Measurements from ENCODE around the gene IRX5.

IRX5 gene

GRCh38 chr16:54953461-54953860, 22.8 kb downstream of the IRX5 start:
- H3K4me1 ChIP-seq: no peaks in the 10 kb centered on the region
- no peak overlapping the region for H3K4me3 ChIP-seq (ENCODE audit: low read depth, low read length)
- H3K4me2 ChIP-seq (ENCODE audit: low read length): no peak overlapping the region
- H2AFZ ChIP-seq: no peak overlapping the region
- no peaks in the 10 kb centered on the region for H3K9me3 ChIP-seq (ENCODE audit: control insufficient read depth, low read length)
- no peak overlapping the region for H3K27ac ChIP-seq
- no peaks in the 10 kb centered on the region for H3K27me3 ChIP-seq (ENCODE audit: control insufficient read depth, insufficient read depth, low read length)
- no peaks in the 10 kb centered on the region for H3K36me3 ChIP-seq (ENCODE audit: control insufficient read depth, insufficient read depth, low read length)
- no peak for TF ChIP-seq CTCF (IDR thresholded peaks at IDR 0.05)
- no peak overlapping the region for H3K9ac ChIP-seq
- H3K79me2 ChIP-seq: no peaks in the 10 kb centered on the region

GRCh38 chr16:54954220-54954619, 23.6 kb downstream of the IRX5 start:
- Histone ChIP-seq H3K27me3 (ENCODE audit: control insufficient read depth, insufficient read depth, low read length) (no peaks in the 10 kb centered on the region), H3K9me3 (ENCODE audit: control insufficient read depth, low read length) (no peaks in the 10 kb centered on the region), H2AFZ (no peak overlapping the region), H3K36me3 (ENCODE audit: control insufficient read depth, insufficient read depth, low read length) (no peaks in the 10 kb centered on the region), H3K79me2 (no peaks in the 10 kb centered on the region), H3K4me3 (ENCODE audit: low read depth, low read length) (no peak overlapping the region), H3K9ac (no peak overlapping the region), H3K4me2 (ENCODE audit: low read length) (no peak overlapping the region), H3K4me1 (no peaks in the 10 kb centered on the region), H3K27ac (no peak overlapping the region)
- TF ChIP-seq CTCF (IDR thresholded peaks at IDR 0.05): no peak

DNA sequence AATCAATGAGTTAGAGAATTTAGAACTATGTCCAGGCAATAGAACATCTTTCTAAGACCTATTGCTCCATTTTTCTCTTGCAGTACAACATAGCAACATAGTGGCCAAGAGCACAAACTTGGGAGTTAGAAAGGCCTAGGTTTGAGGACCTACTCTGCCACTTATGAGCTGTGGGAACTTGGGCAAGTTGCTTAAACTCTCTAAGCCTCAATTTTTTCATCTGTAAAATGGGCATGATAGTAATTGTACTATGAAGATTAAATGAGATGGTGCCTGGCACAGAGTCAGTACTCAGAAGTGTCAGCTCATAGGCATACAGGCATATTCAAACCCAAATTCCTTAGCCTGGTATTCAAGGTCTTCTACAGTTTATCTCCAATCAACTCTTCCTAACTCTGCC, 25.1 kb downstream of the IRX5 start:
- H3K4me1 ChIP-seq: no peaks in the 10 kb centered on the region
- no peak overlapping the region for H3K27ac ChIP-seq
- H3K79me2 ChIP-seq: no peaks in the 10 kb centered on the region
- no peak overlapping the region for H3K4me2 ChIP-seq (ENCODE audit: low read length)
- no peaks in the 10 kb centered on the region for H3K27me3 ChIP-seq (ENCODE audit: control insufficient read depth, insufficient read depth, low read length)
- H3K9me3 ChIP-seq (ENCODE audit: control insufficient read depth, low read length): no peaks in the 10 kb centered on the region
- no peak for TF ChIP-seq CTCF (IDR thresholded peaks at IDR 0.05)
- no peak overlapping the region for H2AFZ ChIP-seq
- H3K9ac ChIP-seq: no peak overlapping the region
- no peak overlapping the region for H3K4me3 ChIP-seq (ENCODE audit: low read depth, low read length)
- H3K36me3 ChIP-seq (ENCODE audit: control insufficient read depth, insufficient read depth, low read length): no peaks in the 10 kb centered on the region

DNA sequence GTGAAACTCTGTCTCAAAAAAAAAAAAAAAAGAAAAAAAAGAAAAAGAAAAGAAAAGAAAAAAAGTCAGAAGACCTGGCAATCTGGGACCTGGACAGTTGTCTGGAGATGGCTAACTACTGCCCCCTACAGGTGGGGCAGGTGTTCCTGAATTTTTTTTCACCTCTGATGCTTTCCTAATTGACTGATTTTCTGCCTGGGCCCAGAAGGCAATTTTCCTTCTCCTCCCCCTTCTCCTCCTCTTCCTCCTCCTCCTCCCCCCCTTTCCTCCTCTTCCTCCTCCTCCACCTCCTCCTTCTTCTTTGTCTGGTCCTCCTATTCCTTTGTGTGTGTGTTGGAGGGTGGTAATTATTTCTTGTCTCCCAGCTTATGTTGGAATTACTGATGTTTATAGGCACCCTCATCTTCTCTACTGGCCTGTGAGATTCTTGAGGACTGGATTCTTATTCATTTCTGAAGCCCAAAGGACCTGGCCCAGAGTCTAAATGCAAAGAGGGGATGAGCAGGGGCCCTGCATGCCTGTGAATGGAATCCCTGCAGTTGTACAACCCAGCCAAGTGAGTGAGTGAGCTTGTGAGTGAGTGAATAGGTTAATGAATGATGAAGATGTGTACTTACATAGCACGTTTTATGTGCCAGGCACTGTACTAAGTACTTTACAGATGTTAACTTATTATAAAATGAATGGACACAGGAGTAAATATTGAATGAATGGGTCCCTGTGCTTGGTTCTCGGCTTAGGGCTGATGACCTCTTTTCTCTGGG, 26.9 kb downstream of the IRX5 start:
- H3K27ac ChIP-seq: no peak overlapping the region
- no peak overlapping the region for H3K4me3 ChIP-seq (ENCODE audit: low read depth, low read length)
- no peaks in the 10 kb centered on the region for H3K79me2 ChIP-seq
- no peak overlapping the region for H3K4me2 ChIP-seq (ENCODE audit: low read length)
- no peaks in the 10 kb centered on the region for H3K4me1 ChIP-seq
- no peaks in the 10 kb centered on the region for H3K36me3 ChIP-seq (ENCODE audit: control insufficient read depth, insufficient read depth, low read length)
- peak; percentile 54 for TF ChIP-seq CTCF (IDR thresholded peaks at IDR 0.05)
- H3K9me3 ChIP-seq (ENCODE audit: control insufficient read depth, low read length): no peaks in the 10 kb centered on the region
- H3K9ac ChIP-seq: no peak overlapping the region
- H3K27me3 ChIP-seq (ENCODE audit: control insufficient read depth, insufficient read depth, low read length): no peaks in the 10 kb centered on the region
- no peak overlapping the region for H2AFZ ChIP-seq

DNA sequence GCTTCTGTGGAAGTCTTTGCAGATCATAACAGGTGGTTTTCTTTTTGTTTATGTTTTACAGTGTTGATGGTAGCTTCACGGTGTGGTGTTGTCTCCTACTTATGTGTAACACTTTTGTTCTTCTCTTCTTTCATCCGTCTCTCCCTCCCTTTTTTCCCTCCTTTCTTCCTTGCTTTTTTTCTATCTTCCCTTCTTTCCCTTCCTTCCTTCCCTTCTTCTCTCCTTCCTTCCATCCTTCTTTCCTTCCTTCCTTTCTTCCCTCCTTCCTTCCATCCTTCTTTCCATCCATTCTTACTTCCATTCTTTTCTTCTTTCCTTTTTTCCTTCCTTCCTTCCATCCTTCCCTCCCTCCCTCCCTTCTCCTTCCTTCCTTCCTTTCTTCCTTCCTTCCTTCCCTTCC, 31.4 kb downstream of the IRX5 start:
- H3K4me3 ChIP-seq (ENCODE audit: low read depth, low read length): no peak overlapping the region
- no peaks in the 10 kb centered on the region for H3K27me3 ChIP-seq (ENCODE audit: control insufficient read depth, insufficient read depth, low read length)
- no peaks in the 10 kb centered on the region for H3K9me3 ChIP-seq (ENCODE audit: control insufficient read depth, low read length)
- H2AFZ ChIP-seq: no peak overlapping the region
- H3K79me2 ChIP-seq: no peaks in the 10 kb centered on the region
- no peaks in the 10 kb centered on the region for H3K36me3 ChIP-seq (ENCODE audit: control insufficient read depth, insufficient read depth, low read length)
- H3K4me2 ChIP-seq (ENCODE audit: low read length): no peak overlapping the region
- no peak overlapping the region for H3K27ac ChIP-seq
- no peak overlapping the region for H3K9ac ChIP-seq
- no peaks in the 10 kb centered on the region for H3K4me1 ChIP-seq
- TF ChIP-seq CTCF (IDR thresholded peaks at IDR 0.05): no peak

Measured in parathyroid adenoma (tissue), 2 donors.